ENCODE results near the gene HBB. TPM values are rescaled to one million over a fixed set of nuclear protein-coding genes. Genes with fewer than 3 reads are reported as not detected.

HBB gene
- total and polyA plus RNA-seq, 2 donors (not counting 1 experiment from before 2014, with no cell fraction given), result 0.22 TPM; not detected in 1

DNA sequence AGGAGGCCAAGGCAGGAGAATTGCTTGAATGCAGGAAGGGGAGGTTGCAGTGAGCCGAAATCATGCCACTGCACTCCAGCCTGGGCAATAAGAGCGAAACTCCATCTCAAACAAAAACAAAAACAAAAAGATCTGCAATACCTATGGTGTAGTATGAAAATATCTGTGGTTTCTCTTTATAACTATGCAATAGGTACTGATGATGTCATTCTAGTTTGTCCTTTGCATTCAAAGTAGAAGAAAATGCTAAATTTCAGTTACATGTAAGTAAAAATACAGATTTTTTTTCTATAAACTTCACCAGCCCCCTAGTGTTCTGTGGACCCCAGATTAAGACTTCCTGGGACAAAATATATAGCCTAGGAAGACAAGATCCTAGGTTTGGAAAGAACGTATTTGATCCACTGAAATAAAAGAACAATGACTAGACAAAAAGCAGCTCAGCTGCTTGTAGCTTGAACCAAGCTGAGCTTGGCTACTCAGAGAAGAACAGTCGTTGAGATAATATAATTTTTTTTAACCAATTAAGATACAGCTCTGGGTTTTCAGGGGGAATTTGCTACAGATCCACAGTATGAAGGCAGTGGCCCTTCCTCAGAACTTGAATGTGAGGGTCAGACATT lies 45.6 kb upstream of the HBB start:
- Histone ChIP-seq H3K9me3 (ENCODE audit: control insufficient read depth, insufficient read depth, low read depth, low read length) (no peaks in the 10 kb centered on the region), H2AFZ (ENCODE audit: low read length) (no peak overlapping the region)
- TF ChIP-seq, protein P1, sequence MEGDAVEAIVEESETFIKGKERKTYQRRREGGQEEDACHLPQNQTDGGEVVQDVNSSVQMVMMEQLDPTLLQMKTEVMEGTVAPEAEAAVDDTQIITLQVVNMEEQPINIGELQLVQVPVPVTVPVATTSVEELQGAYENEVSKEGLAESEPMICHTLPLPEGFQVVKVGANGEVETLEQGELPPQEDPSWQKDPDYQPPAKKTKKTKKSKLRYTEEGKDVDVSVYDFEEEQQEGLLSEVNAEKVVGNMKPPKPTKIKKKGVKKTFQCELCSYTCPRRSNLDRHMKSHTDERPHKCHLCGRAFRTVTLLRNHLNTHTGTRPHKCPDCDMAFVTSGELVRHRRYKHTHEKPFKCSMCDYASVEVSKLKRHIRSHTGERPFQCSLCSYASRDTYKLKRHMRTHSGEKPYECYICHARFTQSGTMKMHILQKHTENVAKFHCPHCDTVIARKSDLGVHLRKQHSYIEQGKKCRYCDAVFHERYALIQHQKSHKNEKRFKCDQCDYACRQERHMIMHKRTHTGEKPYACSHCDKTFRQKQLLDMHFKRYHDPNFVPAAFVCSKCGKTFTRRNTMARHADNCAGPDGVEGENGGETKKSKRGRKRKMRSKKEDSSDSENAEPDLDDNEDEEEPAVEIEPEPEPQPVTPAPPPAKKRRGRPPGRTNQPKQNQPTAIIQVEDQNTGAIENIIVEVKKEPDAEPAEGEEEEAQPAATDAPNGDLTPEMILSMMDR (conservative IDR thresholded peaks at IDR 0.05 in 1 of 2, IDR thresholded peaks at IDR 0.05 in 1 of 2; ENCODE audit: low read depth in 1 of 2, low read length in 2 of 2), result no peak
- no peak for TF ChIP-seq EZH2 (IDR thresholded peaks at IDR 0.05; ENCODE audit: low read length, missing control alignments)

DNA sequence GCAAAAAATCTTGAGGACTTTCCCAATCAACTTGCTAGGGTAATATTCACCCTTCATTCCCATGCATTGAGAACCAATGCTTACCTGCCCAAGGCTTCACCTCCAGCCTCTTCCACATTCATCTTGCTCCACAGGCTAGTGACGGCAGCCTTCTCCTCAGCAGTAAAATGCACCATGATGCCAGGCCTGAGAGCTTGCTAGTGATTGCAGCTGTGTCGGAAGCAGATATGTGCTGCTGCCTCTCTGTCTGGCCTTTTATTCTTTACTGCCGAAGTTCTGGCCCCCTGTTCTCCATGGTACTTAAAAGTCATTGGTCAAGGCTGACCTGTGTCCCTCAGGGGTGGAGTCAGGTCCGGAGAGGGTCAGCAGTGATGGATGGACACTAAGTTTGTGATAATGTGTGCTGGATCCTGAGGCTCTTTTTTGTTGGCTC lies 42.9 kb upstream of the HBB start, which contains the start of gene HBE1:
HBE1 (minus strand) TSS at position 231 of the 433 bp plus-strand sequence; CDS start at position 176, 55 bp downstream.
- H3K4me2 ChIP-seq (ENCODE audit: extremely low read depth, insufficient read depth, low read length), result no peak within 1 kb of the TSS

More for the DNA sequence above, 45.6 kb upstream of the HBB start:
- Histone ChIP-seq H3K4me2 (ENCODE audit: extremely low read depth, insufficient read depth, low read length) (no peak overlapping the region), H3K27me3 (ENCODE audit: control insufficient read depth, insufficient read depth, low read length) (no peaks in the 10 kb centered on the region), H3K27ac (ENCODE audit: insufficient read depth, low read length) (no peak overlapping the region), H3K9ac (ENCODE audit: insufficient read depth, low read length) (no peak overlapping the region), H3K79me2 (ENCODE audit: control insufficient read depth, insufficient read depth, low read length) (no peaks in the 10 kb centered on the region), H3K4me3 (replicated peaks in 1 of 4; ENCODE audit: control extremely low read depth in 1 of 4, insufficient read depth in 1 of 4, low read depth in 3 of 4, low read length in 4 of 4) (no peak overlapping the region), H3K36me3 (ENCODE audit: control insufficient read depth, insufficient read depth, low read length) (no peaks in the 10 kb centered on the region), H3K4me1 (ENCODE audit: control insufficient read depth, extremely low read depth, insufficient read depth, low read length) (peaks cover 2% of the 10 kb centered on the region), H4K20me1 (ENCODE audit: control insufficient read depth, extremely low read depth, insufficient read depth, low read length) (no peaks in the 10 kb centered on the region)
- DNase-seq (ENCODE audit: low read depth in 2 of 2), result no peak

DNA sequence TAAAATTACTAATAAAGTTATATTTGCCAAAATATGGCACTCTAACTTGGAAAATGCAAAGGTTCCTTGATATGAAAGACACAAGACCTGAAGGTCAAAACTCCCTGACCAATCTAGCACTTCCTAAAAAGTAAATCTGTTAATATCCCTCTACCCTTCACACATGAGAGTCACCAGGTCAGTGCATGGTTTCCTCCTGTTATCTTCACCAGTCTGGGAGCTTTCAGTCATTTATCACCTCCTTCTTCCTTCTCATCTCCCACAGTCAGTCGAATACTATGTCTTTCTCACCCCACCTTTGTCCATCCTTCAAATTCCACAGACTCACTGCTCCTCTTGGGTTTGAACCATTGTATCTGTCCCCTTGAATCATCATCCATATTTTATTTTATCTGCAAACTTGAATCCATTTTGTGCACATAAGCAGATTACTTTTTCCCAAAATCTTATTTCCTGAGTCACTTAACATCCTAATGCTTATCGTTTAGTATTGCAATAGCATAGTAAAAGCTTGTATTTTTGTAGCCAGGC lies 40.2 kb upstream of the HBB start:
- H2AFZ ChIP-seq (ENCODE audit: low read length), result no peak overlapping the region
- H3K4me2 ChIP-seq (ENCODE audit: extremely low read depth, insufficient read depth, low read length), result no peak overlapping the region
- no peaks in the 10 kb centered on the region for H3K79me2 ChIP-seq (ENCODE audit: control insufficient read depth, insufficient read depth, low read length)
- H3K9ac ChIP-seq (ENCODE audit: insufficient read depth, low read length), result no peak overlapping the region
- H3K4me3 ChIP-seq (replicated peaks in 1 of 4; ENCODE audit: control extremely low read depth in 1 of 4, insufficient read depth in 1 of 4, low read depth in 3 of 4, low read length in 4 of 4), result no peak overlapping the region
- H3K27ac ChIP-seq (ENCODE audit: insufficient read depth, low read length), result no peak overlapping the region
- no peaks in the 10 kb centered on the region for H3K36me3 ChIP-seq (ENCODE audit: control insufficient read depth, insufficient read depth, low read length)
- no peaks in the 10 kb centered on the region for H3K4me1 ChIP-seq (ENCODE audit: control insufficient read depth, extremely low read depth, insufficient read depth, low read length)
- no peaks in the 10 kb centered on the region for H3K27me3 ChIP-seq (ENCODE audit: control insufficient read depth, insufficient read depth, low read length)
- no peak for DNase-seq (ENCODE audit: low read depth in 2 of 2)
- no peaks in the 10 kb centered on the region for H4K20me1 ChIP-seq (ENCODE audit: control insufficient read depth, extremely low read depth, insufficient read depth, low read length)
- TF ChIP-seq, protein P1 (conservative IDR thresholded peaks at IDR 0.05 in 1 of 2, IDR thresholded peaks at IDR 0.05 in 1 of 2; ENCODE audit: low read depth in 1 of 2, low read length in 2 of 2), result no peak
- TF ChIP-seq EZH2 (IDR thresholded peaks at IDR 0.05; ENCODE audit: low read length, missing control alignments), result no peak
- H3K9me3 ChIP-seq (ENCODE audit: control insufficient read depth, insufficient read depth, low read depth, low read length), result no peaks in the 10 kb centered on the region

More for the DNA sequence above, 42.9 kb upstream of the HBB start, which contains the start of gene HBE1:
- Histone ChIP-seq H3K36me3 (ENCODE audit: control insufficient read depth, insufficient read depth, low read length) (no peaks in the 10 kb centered on the region), H3K27ac (ENCODE audit: insufficient read depth, low read length) (no peak within 1 kb of the TSS), H4K20me1 (ENCODE audit: control insufficient read depth, extremely low read depth, insufficient read depth, low read length) (no peaks in the 10 kb centered on the region), H3K27me3 (ENCODE audit: control insufficient read depth, insufficient read depth, low read length) (no peaks in the 10 kb centered on the region), H3K9ac (ENCODE audit: insufficient read depth, low read length) (no peak within 1 kb of the TSS), H3K9me3 (ENCODE audit: control insufficient read depth, insufficient read depth, low read depth, low read length) (no peaks in the 10 kb centered on the region), H2AFZ (ENCODE audit: low read length) (peak within 1 kb of the TSS; percentile 40), H3K4me3 (replicated peaks in 1 of 4; ENCODE audit: control extremely low read depth in 1 of 4, insufficient read depth in 1 of 4, low read depth in 3 of 4, low read length in 4 of 4) (no peak within 1 kb of the TSS), H3K79me2 (ENCODE audit: control insufficient read depth, insufficient read depth, low read length) (no peaks in the 10 kb centered on the region), H3K4me1 (ENCODE audit: control insufficient read depth, extremely low read depth, insufficient read depth, low read length) (peaks cover 2% of the 10 kb centered on the region)
- DNase-seq (ENCODE audit: low read depth in 2 of 2), result no peak
- TF ChIP-seq EZH2 (IDR thresholded peaks at IDR 0.05; ENCODE audit: low read length, missing control alignments), result no peak
- TF ChIP-seq, protein P1 (conservative IDR thresholded peaks at IDR 0.05 in 1 of 2, IDR thresholded peaks at IDR 0.05 in 1 of 2; ENCODE audit: low read depth in 1 of 2, low read length in 2 of 2), result no peak

All from fibroblast of lung (primary cell).